ENCODE measurements around the gene FRAT1. TPM values are rescaled to one million over a fixed set of nuclear protein-coding genes. Genes with fewer than 3 reads are reported as not detected.

The FRAT1 gene
- polyA plus RNA-seq, 1 donor (not counting 4 experiments of a cell fraction or from before 2014, with no cell fraction given), result 0.34 TPM

DNA sequence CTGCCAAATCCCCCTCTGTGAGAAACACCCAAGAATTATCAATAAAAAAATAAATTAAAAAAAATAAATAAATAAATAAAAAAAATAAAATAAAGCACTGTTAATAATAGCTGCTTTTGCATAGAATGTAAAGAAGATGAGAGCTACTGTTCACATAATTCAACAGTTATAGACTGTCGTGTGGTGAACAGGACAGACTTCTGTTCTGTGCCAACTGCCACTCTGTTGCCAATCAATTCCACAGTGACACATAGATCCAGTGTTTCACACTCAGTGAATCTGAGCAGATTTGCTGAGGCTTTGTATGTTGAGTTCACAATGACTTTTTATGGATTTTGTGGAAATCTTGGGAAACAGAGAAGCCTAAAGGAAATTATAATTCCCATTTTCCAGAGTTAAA is 41.5 kb upstream of the FRAT1 start:
- Histone ChIP-seq H3K27me3 (ENCODE audit: control insufficient read depth, extremely low read depth, insufficient read depth, low read length) (no peaks in the 10 kb centered on the region), H3K9me3 (ENCODE audit: control insufficient read depth, low read depth, low read length) (no peaks in the 10 kb centered on the region), H3K4me2 (ENCODE audit: control insufficient read depth, extremely low read depth, insufficient read depth, low read depth, low read length) (no peak overlapping the region), H3K4me3 (ENCODE audit: control insufficient read depth in 2 of 3, extremely low read depth in 1 of 3, insufficient read depth in 2 of 3, low read depth in 1 of 3, low read length in 3 of 3) (no peak overlapping the region), H3K9me1 (ENCODE audit: control insufficient read depth, extremely low read depth, insufficient read depth, low read length) (no peaks in the 10 kb centered on the region), H3K79me2 (ENCODE audit: control insufficient read depth, insufficient read depth, low read length) (peaks cover 6% of the 10 kb centered on the region), H3K36me3 (ENCODE audit: control insufficient read depth in 2 of 2, extremely low read depth in 1 of 2, insufficient read depth in 2 of 2, low read length in 2 of 2) (no peaks in the 10 kb centered on the region), H3K4me1 (ENCODE audit: control insufficient read depth, extremely low read depth, insufficient read depth, low read length) (no peaks in the 10 kb centered on the region), H2AFZ (ENCODE audit: control insufficient read depth, low read length) (no peak overlapping the region), H3K9ac (ENCODE audit: control insufficient read depth, extremely low read depth, insufficient read depth, low read length) (no peak overlapping the region), H3K27ac (ENCODE audit: control insufficient read depth, insufficient read depth, low read length) (no peak overlapping the region), H4K20me1 (ENCODE audit: control insufficient read depth, extremely low read depth, insufficient read depth, low read length) (no peaks in the 10 kb centered on the region)
- dilution Hi-C loops (cut with MboI; ENCODE audit: extremely low pct_ligation_motif_present, low sequenced_read_pairs), result no loop called here
- FAIRE-seq (no peak), DNase-seq (ENCODE audit: low read depth, low spot score) (no peak)
- TF ChIP-seq, protein P1, sequence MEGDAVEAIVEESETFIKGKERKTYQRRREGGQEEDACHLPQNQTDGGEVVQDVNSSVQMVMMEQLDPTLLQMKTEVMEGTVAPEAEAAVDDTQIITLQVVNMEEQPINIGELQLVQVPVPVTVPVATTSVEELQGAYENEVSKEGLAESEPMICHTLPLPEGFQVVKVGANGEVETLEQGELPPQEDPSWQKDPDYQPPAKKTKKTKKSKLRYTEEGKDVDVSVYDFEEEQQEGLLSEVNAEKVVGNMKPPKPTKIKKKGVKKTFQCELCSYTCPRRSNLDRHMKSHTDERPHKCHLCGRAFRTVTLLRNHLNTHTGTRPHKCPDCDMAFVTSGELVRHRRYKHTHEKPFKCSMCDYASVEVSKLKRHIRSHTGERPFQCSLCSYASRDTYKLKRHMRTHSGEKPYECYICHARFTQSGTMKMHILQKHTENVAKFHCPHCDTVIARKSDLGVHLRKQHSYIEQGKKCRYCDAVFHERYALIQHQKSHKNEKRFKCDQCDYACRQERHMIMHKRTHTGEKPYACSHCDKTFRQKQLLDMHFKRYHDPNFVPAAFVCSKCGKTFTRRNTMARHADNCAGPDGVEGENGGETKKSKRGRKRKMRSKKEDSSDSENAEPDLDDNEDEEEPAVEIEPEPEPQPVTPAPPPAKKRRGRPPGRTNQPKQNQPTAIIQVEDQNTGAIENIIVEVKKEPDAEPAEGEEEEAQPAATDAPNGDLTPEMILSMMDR (optimal IDR thresholded peaks at IDR 0.05 in 1 of 3, IDR thresholded peaks at IDR 0.05 in 1 of 3, conservative IDR thresholded peaks at IDR 0.05 in 1 of 3; ENCODE audit: extremely low read depth in 1 of 3, insufficient read depth in 2 of 3, low read length in 3 of 3), result no peak
- TF ChIP-seq EZH2 (IDR thresholded peaks at IDR 0.05; ENCODE audit: low read length), result no peak

DNA sequence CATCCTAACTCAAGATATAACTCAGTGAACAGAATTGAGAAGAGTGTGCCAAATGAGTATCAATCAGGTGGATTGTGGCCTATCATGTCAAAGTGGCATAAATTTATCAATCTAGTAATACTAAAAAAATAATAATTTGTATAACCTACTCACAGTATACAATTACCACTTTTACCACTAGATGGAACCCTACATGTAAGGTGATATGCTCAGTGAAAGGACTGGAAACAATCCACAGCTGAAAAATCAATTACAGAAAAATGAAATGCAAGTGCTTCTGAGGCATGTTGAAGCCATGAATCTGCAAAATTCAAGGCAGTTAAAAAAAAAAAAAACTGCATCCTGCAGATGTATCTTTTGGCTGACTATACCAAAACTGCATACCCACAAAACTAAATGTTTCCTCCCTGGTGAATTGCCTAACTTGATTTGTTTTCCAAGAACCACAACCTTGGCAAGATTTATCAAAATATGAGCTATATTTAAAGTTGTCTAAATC is 40.5 kb upstream of the FRAT1 start:
- H3K9me1 ChIP-seq (ENCODE audit: control insufficient read depth, extremely low read depth, insufficient read depth, low read length), result no peaks in the 10 kb centered on the region
- dilution Hi-C loops (cut with MboI; ENCODE audit: extremely low pct_ligation_motif_present, low sequenced_read_pairs), result no loop called here
- peaks cover 6% of the 10 kb centered on the region for H3K79me2 ChIP-seq (ENCODE audit: control insufficient read depth, insufficient read depth, low read length)
- no peaks in the 10 kb centered on the region for H3K36me3 ChIP-seq (ENCODE audit: control insufficient read depth in 2 of 2, extremely low read depth in 1 of 2, insufficient read depth in 2 of 2, low read length in 2 of 2)
- H3K9ac ChIP-seq (ENCODE audit: control insufficient read depth, extremely low read depth, insufficient read depth, low read length), result no peak overlapping the region
- DNase-seq (ENCODE audit: low read depth, low spot score), result peak; percentile 7
- no peaks in the 10 kb centered on the region for H3K27me3 ChIP-seq (ENCODE audit: control insufficient read depth, extremely low read depth, insufficient read depth, low read length)
- H3K4me2 ChIP-seq (ENCODE audit: control insufficient read depth, extremely low read depth, insufficient read depth, low read depth, low read length), result no peak overlapping the region
- no peaks in the 10 kb centered on the region for H3K4me1 ChIP-seq (ENCODE audit: control insufficient read depth, extremely low read depth, insufficient read depth, low read length)
- H2AFZ ChIP-seq (ENCODE audit: control insufficient read depth, low read length), result no peak overlapping the region
- TF ChIP-seq EZH2 (IDR thresholded peaks at IDR 0.05; ENCODE audit: low read length), result no peak
- TF ChIP-seq, protein P1 (optimal IDR thresholded peaks at IDR 0.05 in 1 of 3, IDR thresholded peaks at IDR 0.05 in 1 of 3, conservative IDR thresholded peaks at IDR 0.05 in 1 of 3; ENCODE audit: extremely low read depth in 1 of 3, insufficient read depth in 2 of 3, low read length in 3 of 3), result peak in 2 of 3 experiments; percentile 46 to 47
- H3K4me3 ChIP-seq (ENCODE audit: control insufficient read depth in 2 of 3, extremely low read depth in 1 of 3, insufficient read depth in 2 of 3, low read depth in 1 of 3, low read length in 3 of 3), result no peak overlapping the region
- no peak for FAIRE-seq
- no peak overlapping the region for H3K27ac ChIP-seq (ENCODE audit: control insufficient read depth, insufficient read depth, low read length)
- H3K9me3 ChIP-seq (ENCODE audit: control insufficient read depth, low read depth, low read length), result no peaks in the 10 kb centered on the region
- H4K20me1 ChIP-seq (ENCODE audit: control insufficient read depth, extremely low read depth, insufficient read depth, low read length), result no peaks in the 10 kb centered on the region
